Head of caudate nucleus (tissue), 42 donors: ENCODE measurements around the gene EDA.

Experiments
- DNase-seq, 42 donors: peaks; one replicate each; pipeline versions ENCODE4 v3.0.0 to v3.0.0-alpha.2; 2020 to 2021; ENCODE audit warnings: mixed read lengths in 7 of 42
- intact Hi-C: fragments of 100-400 bp; cut with DNase I; formaldehyde crosslinking; loops from one replicate; pipeline ENCODE4 v1.15.0; 2022

The EDA gene

DNA sequence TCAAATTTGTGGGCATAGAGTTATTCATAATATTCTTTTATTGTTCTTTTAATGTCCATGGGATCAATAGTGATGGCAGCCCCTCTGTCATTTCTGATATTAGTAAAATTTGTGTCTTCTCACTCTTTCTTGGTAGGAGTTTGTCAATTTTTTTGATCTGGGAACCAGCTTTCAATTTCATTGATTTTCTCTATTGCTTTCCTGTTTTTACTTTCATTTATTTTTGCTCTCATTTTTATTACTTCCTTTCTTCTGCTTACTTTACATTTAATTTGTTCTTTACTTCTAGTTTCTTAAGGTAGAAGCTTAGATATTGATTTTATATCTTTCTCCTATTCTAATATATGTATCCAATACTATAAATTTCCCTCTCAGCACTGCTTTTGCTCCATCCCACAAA is 393.1 kb downstream of the EDA start:
- DNase-seq: no peak
- intact Hi-C loops: no loop called here

DNA sequence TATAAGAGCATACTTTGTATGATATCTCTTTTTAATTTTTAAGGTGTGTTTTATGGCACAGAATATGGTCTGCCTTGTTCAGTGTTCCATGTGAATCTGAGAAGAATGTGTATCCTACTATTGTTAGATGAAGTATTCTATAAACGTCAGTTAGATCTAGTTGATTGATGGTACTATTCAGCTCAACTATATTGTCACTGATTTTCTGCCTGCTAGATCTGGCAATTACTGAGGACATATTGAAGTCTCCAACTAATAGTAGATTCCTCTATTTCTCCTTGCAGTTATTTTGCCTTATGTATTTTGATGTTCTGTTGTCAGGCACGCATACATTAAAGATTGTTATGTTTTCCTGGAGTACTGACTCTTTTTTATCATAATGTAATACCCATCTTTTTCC is 394.1 kb downstream of the EDA start:
- intact Hi-C loops: no loop called here
- no peak for DNase-seq

GRCh38 chrX:70012756-70013155 is 396.8 kb downstream of the EDA start:
- no peak for DNase-seq
- intact Hi-C loops: no loop called here

GRCh38 chrX:70013466-70014381 is 397.8 kb downstream of the EDA start:
- intact Hi-C loops: no loop called here

GRCh38 chrX:70016513-70016912 is 400.6 kb downstream of the EDA start:
- DNase-seq: no peak
- intact Hi-C loops: no loop called here

More at GRCh38 chrX:70013466-70014381, 397.8 kb downstream of the EDA start:
- no peak for DNase-seq

- intact Hi-C loops: no loop called here
- DNase-seq: no peak
Observed at GRCh38 chrX:70022616-70023015, 406.7 kb downstream of the EDA start.

DNA sequence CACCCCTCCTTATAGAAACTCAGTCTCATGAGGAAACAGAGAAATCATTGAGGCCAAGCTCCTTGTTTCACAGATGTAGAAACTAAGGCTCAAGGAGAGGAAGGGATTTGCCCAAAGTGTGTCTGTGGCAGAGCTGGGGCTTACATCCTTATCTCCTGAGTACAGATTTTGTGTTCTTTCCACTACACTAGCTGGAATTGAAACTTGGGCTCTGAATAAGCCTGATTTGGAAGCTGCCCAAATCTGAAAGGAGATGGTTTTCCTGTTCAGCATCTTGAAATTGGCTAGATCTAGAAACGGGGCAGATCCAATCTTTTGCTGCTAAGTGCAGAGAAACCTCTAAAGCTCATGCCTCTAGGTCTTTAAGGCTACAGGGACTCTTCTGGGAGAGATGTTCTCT is 409.6 kb downstream of the EDA start:
- intact Hi-C loops: no loop called here
- no peak for DNase-seq

DNA sequence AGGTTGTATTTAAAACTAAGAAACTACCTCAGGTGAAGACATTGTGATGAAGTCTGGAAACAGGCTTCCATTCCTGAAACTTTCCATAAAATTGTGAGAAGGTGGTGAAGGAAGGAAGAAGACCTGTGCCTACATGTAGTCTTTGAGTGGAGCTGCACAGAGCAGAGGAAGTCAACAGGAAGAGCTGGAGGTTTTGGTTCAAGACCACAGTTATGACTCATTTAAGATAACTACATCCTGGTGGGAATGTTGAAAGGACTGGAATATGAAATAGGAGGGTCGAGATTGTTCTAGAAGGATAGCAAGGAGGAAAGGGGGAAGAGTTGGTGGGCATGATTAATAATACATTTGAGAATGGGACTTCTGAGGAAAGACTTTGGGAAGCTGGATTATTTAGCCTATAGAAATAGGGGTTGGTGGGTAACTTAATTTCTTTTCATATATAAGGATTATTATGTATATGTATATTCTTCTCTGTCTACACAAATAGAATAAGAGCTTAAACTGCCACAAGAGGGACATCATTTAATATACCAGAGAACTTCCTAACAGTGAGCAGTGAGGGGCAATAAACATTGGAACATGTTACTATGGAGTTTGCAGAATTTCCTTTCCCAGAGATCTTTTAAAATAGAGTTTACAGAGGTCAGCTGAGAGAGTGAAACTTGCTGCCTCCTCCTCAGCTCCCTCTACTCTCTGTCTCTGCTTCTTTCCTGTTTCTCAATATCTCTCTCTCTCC is 410.4 kb downstream of the EDA start:
- DNase-seq: no peak
- intact Hi-C loops: no loop called here

GRCh38 chrX:70026851-70027200 is 410.9 kb downstream of the EDA start:
- no peak for DNase-seq
- intact Hi-C loops: no loop called here

- intact Hi-C loops: loop anchor here (10.0 kb wide), 1 partner anchor 495 kb away; no protein-coding TSS in a partner anchor
Observed at GRCh38 chrX:70029863-70030262, 413.9 kb downstream of the EDA start.

DNA sequence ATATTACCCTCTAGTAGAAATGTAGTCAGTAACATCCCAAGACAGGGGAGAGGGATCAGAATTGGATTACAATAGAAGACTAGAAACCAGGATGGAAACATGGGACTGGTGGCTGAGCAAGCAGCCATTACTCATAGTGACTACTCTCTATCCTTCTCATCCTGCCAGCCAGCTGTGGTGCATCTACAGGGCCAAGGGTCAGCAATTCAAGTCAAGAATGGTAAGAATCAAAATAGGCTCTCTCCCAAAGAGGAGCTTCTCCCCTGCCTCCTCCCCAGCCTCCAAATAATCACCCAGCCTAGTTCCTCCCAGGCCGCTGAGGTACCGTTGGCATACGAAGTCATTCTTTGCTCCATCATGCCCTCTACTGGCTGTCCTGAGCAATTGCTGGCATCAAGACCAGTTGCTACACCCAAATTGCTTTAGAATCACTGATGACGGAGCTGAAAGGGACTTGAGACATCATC is 414.4 kb downstream of the EDA start:
- intact Hi-C loops: loop anchor here (10.0 kb wide), 1 partner anchor 496 kb away; no protein-coding TSS in a partner anchor
- DNase-seq: peak in 37 of 42 donors; percentile 3 to 71 (median 45)

More at GRCh38 chrX:70029863-70030262, 413.9 kb downstream of the EDA start:
- DNase-seq: no peak

DNA sequence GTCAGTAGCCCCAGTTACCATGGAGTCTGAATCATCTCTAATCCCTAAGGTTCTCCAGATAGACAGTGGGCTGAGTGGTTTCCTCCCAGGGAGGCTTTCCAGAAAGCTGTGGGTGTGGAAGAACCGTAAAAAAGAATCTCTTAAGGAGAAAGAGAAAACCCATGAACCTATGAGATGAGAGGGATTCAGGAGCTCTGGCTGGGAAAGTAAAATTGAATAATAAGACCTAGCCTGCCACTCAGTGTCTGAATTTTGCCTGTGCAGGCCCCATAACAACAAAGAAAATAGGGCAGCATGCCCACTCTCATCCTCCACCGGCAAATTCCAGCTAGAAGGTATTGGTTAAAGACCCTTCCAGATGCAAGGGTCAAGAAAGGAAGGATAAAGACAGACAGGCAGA is 416.9 kb downstream of the EDA start:
- intact Hi-C loops: loop anchor here (10.0 kb wide), 1 partner anchor 498 kb away; no protein-coding TSS in a partner anchor
- DNase-seq: no peak

DNA sequence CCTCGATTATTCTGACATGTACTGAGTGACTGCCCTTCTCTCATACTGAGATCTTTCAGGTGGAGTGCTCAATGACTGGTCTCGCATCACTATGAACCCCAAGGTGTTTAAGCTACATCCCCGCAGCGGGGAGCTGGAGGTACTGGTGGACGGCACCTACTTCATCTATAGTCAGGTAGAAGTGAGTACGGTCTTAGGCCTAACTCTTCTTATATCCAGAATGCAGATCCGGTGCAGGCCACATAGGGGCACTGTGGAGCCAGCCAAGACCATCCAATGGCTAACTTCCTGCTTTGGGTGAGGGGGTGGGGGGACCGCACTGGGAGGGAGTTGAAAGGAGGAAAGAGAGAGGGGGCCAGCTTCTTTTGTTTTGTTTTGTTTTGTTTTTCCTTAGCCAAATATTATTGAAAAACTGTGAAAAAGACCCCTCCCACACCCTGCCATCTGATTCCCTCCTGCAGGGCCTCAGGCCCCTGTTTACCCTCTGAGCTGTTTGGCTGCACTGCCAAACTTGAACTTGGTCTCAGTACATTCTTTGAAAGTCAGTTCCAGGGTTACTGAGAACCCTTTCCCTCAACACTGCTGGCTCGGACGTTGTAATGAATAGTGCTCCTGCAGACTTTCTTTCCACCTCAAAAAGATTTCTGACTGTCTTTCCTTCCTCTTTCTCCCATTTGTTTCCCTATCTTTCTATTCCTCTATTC is 417.6 kb downstream of the EDA start:
- intact Hi-C loops: loop anchor here (10.0 kb wide), 1 partner anchor 499 kb away; no protein-coding TSS in a partner anchor
- peak in 21 of 42 donors; percentile 1 to 50 (median 19) for DNase-seq

- intact Hi-C loops: loop anchor here (10.0 kb wide), 1 partner anchor 500 kb away; no protein-coding TSS in a partner anchor
- DNase-seq: no peak
Observed at GRCh38 chrX:70034646-70035045, 418.7 kb downstream of the EDA start.

- intact Hi-C loops: loop anchor here (10.0 kb wide), 1 partner anchor 504 kb away; no protein-coding TSS in a partner anchor
- DNase-seq: no peak
Observed at GRCh38 chrX:70038515-70038914, 422.6 kb downstream of the EDA start.

DNA sequence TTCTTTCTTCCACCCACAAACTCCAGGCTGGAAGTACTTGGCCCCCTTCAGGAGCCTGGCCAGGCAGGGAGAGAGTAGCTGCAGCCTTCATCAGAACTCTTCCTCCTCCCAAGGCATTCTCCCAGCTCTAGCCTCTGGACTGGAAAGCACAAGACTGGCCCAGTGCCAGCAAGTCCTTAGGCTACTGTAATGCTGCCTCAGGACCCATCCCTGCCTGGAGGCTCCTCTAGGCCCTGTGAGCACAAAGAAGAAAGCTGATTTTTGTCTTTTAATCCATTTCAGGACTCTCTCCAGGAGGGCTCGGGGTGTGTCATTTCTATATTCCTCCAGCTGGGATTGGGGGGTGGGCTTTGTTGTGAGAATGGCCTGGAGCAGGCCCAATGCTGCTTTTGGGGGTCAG is 423.0 kb downstream of the EDA start:
- DNase-seq: no peak
- intact Hi-C loops: loop anchor here (10.0 kb wide), 1 partner anchor 504 kb away; no protein-coding TSS in a partner anchor

- intact Hi-C loops: loop anchor here (10.0 kb wide), 1 partner anchor 505 kb away; no protein-coding TSS in a partner anchor
- DNase-seq: no peak
Observed at GRCh38 chrX:70039758-70040157, 423.8 kb downstream of the EDA start.

DNA sequence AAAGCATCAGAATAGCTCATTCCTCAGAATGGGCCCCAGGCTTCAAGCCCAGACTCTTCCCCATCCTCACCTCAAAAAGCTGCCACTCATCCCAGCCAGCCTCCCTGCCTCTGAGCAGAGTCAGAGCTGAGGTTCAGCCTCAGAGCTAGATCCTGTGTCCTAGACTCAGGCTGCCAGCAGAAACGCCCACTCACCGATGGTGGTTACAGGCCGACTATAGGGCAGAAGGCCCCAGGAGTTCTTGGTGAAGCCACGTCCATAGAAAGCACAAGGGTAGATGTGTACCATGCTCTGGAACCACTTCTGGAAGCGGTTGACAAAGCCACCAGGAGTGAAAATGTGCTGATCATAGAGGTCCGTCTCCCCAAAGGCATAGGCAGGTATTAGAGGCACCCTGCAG is 426.1 kb downstream of the EDA start:
- intact Hi-C loops: no loop called here
- DNase-seq: no peak
